HepG2 (cell line): ENCODE measurements around the gene KRTAP3-1.

ENCODE experiments used
- CTCF ChIP-seq: sonication (generic); formaldehyde crosslinking; IDR thresholded peaks from 2 replicates; pipeline ENCODE4 v1.5.0; 2020; ENCODE audit warnings: mild to moderate bottlenecking, missing genetic modification reagents, moderate library complexity
- SKI ChIP-seq: fragments of 450-650 bp; IDR thresholded peaks from one replicate; pipeline ENCODE4 v1.6.1; 2018; ENCODE audit warnings: mild to moderate bottlenecking; ENCODE audit not compliant: partially characterized antibody

DNA sequence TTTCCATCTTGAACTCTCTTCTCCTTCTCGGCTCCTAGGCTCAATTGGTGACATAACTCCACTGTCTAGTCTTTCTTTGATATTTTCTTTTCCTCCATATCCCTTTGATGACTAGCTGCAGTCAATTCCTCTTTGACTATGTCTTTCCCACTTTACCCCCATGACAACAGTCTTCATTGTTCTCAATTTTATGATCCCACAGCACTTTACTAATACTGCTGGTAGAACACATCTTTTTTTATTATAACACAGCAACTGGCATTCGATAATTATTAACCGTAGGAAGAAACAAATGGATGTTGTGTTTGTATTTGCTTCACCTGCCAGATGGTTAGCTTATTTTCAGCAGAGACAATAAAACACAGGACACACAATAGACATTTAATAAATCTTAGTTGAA is 16.3 kb downstream of the KRTAP3-1 start:
- TF ChIP-seq SKI (no peak), CTCF (CRISPR knock-in tag) (no peak)
